Loucy (cell line): ENCODE results near the gene DRD1.

ENCODE experiments used
- H2AFZ ChIP-seq: fragments of 200-600 bp; sonication (generic); 2 replicates; pipeline ENCODE4 v1.6.0; 2016; ENCODE audit warnings: antibody characterized with exemption, mild to moderate bottlenecking, low read length, moderate library complexity
- H3F3A ChIP-seq: fragments of 200-600 bp; 2 replicates; pipeline ENCODE4 v1.6.0; 2016; ENCODE audit warnings: antibody characterized with exemption, low read depth, mild to moderate bottlenecking
- H3K27me3 ChIP-seq: fragments of 200-600 bp; sonication (generic); 2 replicates; pipeline ENCODE4 v1.6.1; 2014; ENCODE audit warnings: low read length, mild to moderate bottlenecking; ENCODE audit not compliant: insufficient read depth, poor library complexity, severe bottlenecking
- H3K36me3 ChIP-seq: fragments of 200-600 bp; sonication (generic); 2 replicates; pipeline ENCODE4 v1.6.1; 2016; ENCODE audit warnings: low read length; ENCODE audit not compliant: insufficient read depth
- H3K4me1 ChIP-seq: fragments of 200-600 bp; sonication (generic); 2 replicates; pipeline ENCODE4 v1.5.1; 2014; ENCODE audit warnings: low read length, mild to moderate bottlenecking; ENCODE audit not compliant: insufficient read depth, poor library complexity, severe bottlenecking
- H3K4me2 ChIP-seq: fragments of 200-600 bp; sonication (generic); 2 replicates; pipeline ENCODE4 v1.6.0; 2014; ENCODE audit warnings: antibody characterized with exemption, low read length, low read depth, mild to moderate bottlenecking; ENCODE audit not compliant: poor library complexity, severe bottlenecking
- H3K4me3 ChIP-seq: fragments of 200-600 bp; sonication (generic); 2 replicates; pipeline ENCODE4 v1.5.1; 2014; ENCODE audit warnings: low read length, mild to moderate bottlenecking, mixed read lengths; ENCODE audit not compliant: poor library complexity, severe bottlenecking
- H3K79me2 ChIP-seq: fragments of 200-600 bp; sonication (generic); 2 replicates; pipeline ENCODE4 v1.6.1; 2014; ENCODE audit warnings: low read length; ENCODE audit not compliant: insufficient read depth
- H3K9ac ChIP-seq: fragments of 200-600 bp; sonication (generic); 2 replicates; pipeline ENCODE4 v1.6.0; 2014; ENCODE audit warnings: mild to moderate bottlenecking, low read depth, low read length, moderate library complexity; ENCODE audit not compliant: poor library complexity, severe bottlenecking
- H3K9me2 ChIP-seq: fragments of 200-600 bp; sonication (generic); replicated peaks from 2 replicates; pipeline ENCODE4 v1.6.1; 2016; ENCODE audit warnings: low read depth, low read length, mixed read lengths
- H3K9me3 ChIP-seq: fragments of 200-600 bp; sonication (generic); 2 replicates; pipeline ENCODE4 v1.6.1; 2014; ENCODE audit warnings: mild to moderate bottlenecking, antibody characterized with exemption, low read length, low read depth; ENCODE audit not compliant: insufficient read depth
- H4K20me1 ChIP-seq: fragments of 200-600 bp; sonication (generic); 2 replicates; pipeline ENCODE4 v1.6.0; 2014; ENCODE audit warnings: antibody characterized with exemption, low read length, mild to moderate bottlenecking; ENCODE audit not compliant: insufficient read depth, poor library complexity, severe bottlenecking
- CTCF ChIP-seq: fragments of 200-600 bp; sonication (generic); conservative IDR thresholded peaks from 2 replicates; pipeline ENCODE4 v1.5.1; 2014; ENCODE audit warnings: mild to moderate bottlenecking, antibody characterized with exemption, low read length
- EZH2phosphoT487 ChIP-seq: fragments of 200-600 bp; IDR thresholded peaks from 2 replicates; pipeline ENCODE4 v1.6.1; 2018; ENCODE audit warnings: antibody characterized with exemption, mild to moderate bottlenecking, moderate library complexity, borderline replicate concordance

Gene DRD1

GRCh38 chr5:175390352-175391083 is 53.5 kb downstream of the DRD1 start:
- Histone ChIP-seq H3K4me1 (no peaks in the 10 kb centered on the region), H2AFZ (no peak overlapping the region), H3K27me3 (no peaks in the 10 kb centered on the region), H3K4me3 (no peak overlapping the region), H3K4me2 (no peak overlapping the region), H3K9me3 (no peaks in the 10 kb centered on the region), H3K36me3 (no peaks in the 10 kb centered on the region), H3K9me2 (no peaks in the 10 kb centered on the region), H3K9ac (no peak overlapping the region), H3K79me2 (no peaks in the 10 kb centered on the region), H3F3A (no peaks in the 10 kb centered on the region), H4K20me1 (no peaks in the 10 kb centered on the region)
- TF ChIP-seq CTCF (no peak), EZH2phosphoT487 (no peak)
